HepG2 (cell line): ENCODE results near the gene DCAF7. TPM values are rescaled to one million over a fixed set of nuclear protein-coding genes. Genes with fewer than 3 reads are reported as not detected.

Experiments
- ATRX ChIP-seq: sonication (generic); formaldehyde crosslinking; IDR thresholded peaks from 2 replicates; pipeline ENCODE4 v1.4.0; 2020; ENCODE audit warnings: missing genetic modification reagents, borderline replicate concordance
- CBX5 ChIP-seq: sonication (generic); formaldehyde crosslinking; IDR thresholded peaks from 2 replicates; pipeline ENCODE4 v1.4.0; 2020; ENCODE audit warnings: missing genetic modification reagents, borderline replicate concordance
- CENPT ChIP-seq: sonication (generic); formaldehyde crosslinking; IDR thresholded peaks from 2 replicates; pipeline ENCODE4 v1.8.0; 2022; ENCODE audit warnings: low read depth, mild to moderate bottlenecking, moderate library complexity, missing genetic modification reagents
- E2F2 ChIP-seq: sonication (generic); formaldehyde crosslinking; IDR thresholded peaks from 2 replicates; pipeline ENCODE4 v1.4.0; 2020; ENCODE audit warnings: missing genetic modification reagents, borderline replicate concordance
- GTF3A ChIP-seq: sonication (generic); formaldehyde crosslinking; conservative IDR thresholded peaks from 2 replicates; pipeline ENCODE4 v1.4.0; 2020; ENCODE audit warnings: mild to moderate bottlenecking, missing genetic modification reagents
- HMG20B ChIP-seq: conservative IDR thresholded peaks from 2 replicates; pipeline ENCODE4 v1.6.1; 2016; ENCODE audit warnings: missing genetic modification reagents, missing compliant biosample characterization
- HNF1B ChIP-seq: sonication (generic); formaldehyde crosslinking; IDR thresholded peaks from 2 replicates; pipeline ENCODE4 v1.5.1; 2020; ENCODE audit warnings: mild to moderate bottlenecking, moderate library complexity, missing genetic modification reagents
- MZF1 ChIP-seq: sonication (generic); formaldehyde crosslinking; IDR thresholded peaks from 2 replicates; pipeline ENCODE4 v1.8.1; 2023; ENCODE audit warnings: mild to moderate bottlenecking, missing genetic modification reagents, borderline replicate concordance
- NFE2L1 ChIP-seq: sonication (generic); formaldehyde crosslinking; IDR thresholded peaks from 2 replicates; pipeline ENCODE4 v1.4.0; 2020; ENCODE audit warnings: missing genetic modification reagents, mild to moderate bottlenecking, borderline replicate concordance
- NKX3-1 ChIP-seq: sonication (generic); formaldehyde crosslinking; IDR thresholded peaks from 2 replicates; pipeline ENCODE4 v1.5.0; 2020; ENCODE audit warnings: missing genetic modification reagents
- POLR2AphosphoS2 ChIP-seq: IDR thresholded peaks from 2 replicates; pipeline ENCODE4 v1.6.1; 2011; ENCODE audit warnings: low read depth, low read length, improper control_type of control experiment
- PTBP1 ChIP-seq: fragments of 200-400 bp; formaldehyde crosslinking; IDR thresholded peaks from 2 replicates; pipeline ENCODE4 v1.6.1; 2018; ENCODE audit warnings: low read length, low read depth; ENCODE audit not compliant: poor library complexity, severe bottlenecking
- RAD51 ChIP-seq: fragments of 450-650 bp; IDR thresholded peaks from 2 replicates; pipeline ENCODE4 v1.6.1; 2016; ENCODE audit warnings: borderline replicate concordance
- SMC3 ChIP-seq: IDR thresholded peaks from 2 replicates; pipeline ENCODE4 v1.6.1; 2011; ENCODE audit warnings: low read length, improper control_type of control experiment
- THRA ChIP-seq: sonication (generic); formaldehyde crosslinking; IDR thresholded peaks from 2 replicates; pipeline ENCODE4 v1.4.0; 2020; ENCODE audit warnings: missing genetic modification reagents, borderline replicate concordance
- ZBTB42 ChIP-seq: sonication (generic); formaldehyde crosslinking; IDR thresholded peaks from 2 replicates; pipeline ENCODE4 v1.5.0; 2020; ENCODE audit warnings: mild to moderate bottlenecking, missing genetic modification reagents
- ZNF264 ChIP-seq: sonication (generic); formaldehyde crosslinking; IDR thresholded peaks from 2 replicates; pipeline ENCODE4 v1.4.0; 2020; ENCODE audit warnings: missing genetic modification reagents
- ZNF280D ChIP-seq: sonication (generic); formaldehyde crosslinking; IDR thresholded peaks from 2 replicates; pipeline ENCODE4 v1.5.1; 2020; ENCODE audit warnings: mild to moderate bottlenecking, missing genetic modification reagents
- ZNF326 ChIP-seq: sonication (generic); formaldehyde crosslinking; IDR thresholded peaks from 2 replicates; pipeline ENCODE4 v1.4.0; 2020; ENCODE audit warnings: missing genetic modification reagents, borderline replicate concordance
- ZNF75D ChIP-seq: sonication (generic); formaldehyde crosslinking; IDR thresholded peaks from 2 replicates; pipeline ENCODE4 v1.8.1; 2023; ENCODE audit warnings: missing genetic modification reagents, mild to moderate bottlenecking, borderline replicate concordance
- ZNF782 ChIP-seq: sonication (generic); formaldehyde crosslinking; IDR thresholded peaks from 2 replicates; pipeline ENCODE4 v1.4.0; 2020; ENCODE audit warnings: missing genetic modification reagents, mild to moderate bottlenecking, borderline replicate concordance
- ZNF850 ChIP-seq: sonication (generic); formaldehyde crosslinking; conservative IDR thresholded peaks from 2 replicates; pipeline ENCODE4 v1.9.0; 2021; ENCODE audit warnings: mild to moderate bottlenecking, missing genetic modification reagents
- polyA plus RNA-seq, 8 experiments: library from polyadenylated mRNA; depleted of rRNA in 3 of 8; stranded (reverse) in 7 of 8; unstranded in 1 of 8; fragments of >200 nt; fragmentation: Illumina TruSeq in 4 of 8; extraction: Trizol in 4 of 8; gene quantifications; 2 replicates each; pipeline versions ENCODE4 v1.2.1 to v1.2.3, GENCODE V29; 2011 to 2016; ENCODE audit warnings: low read depth in 4 of 8, missing spikeins in 1 of 8, mixed read lengths in 1 of 8; ENCODE audit not compliant: insufficient read depth in 1 of 8
- total RNA-seq, 5 experiments: library from RNA; depleted of rRNA; stranded (reverse); fragments of >200 nt; fragmentation: Illumina TruSeq; extraction: Trizol; gene quantifications; 2 replicates each; pipeline ENCODE4 v1.2.3, GENCODE V29; 2016; ENCODE audit warnings: low read depth in 1 of 5

The DCAF7 gene
- total and polyA plus RNA-seq, 2 of the 13 experiments (the other 11 are each of a cell fraction or from before 2014, with no cell fraction given), result 55.2 to 73.4 TPM

GRCh38 chr17:63531022-63531965, 19.0 kb upstream of the DCAF7 start (continued):
- TF ChIP-seq ZNF280D (CRISPR knock-in tag) (peak; percentile 74), PTBP1 (no peak), MZF1 (CRISPR knock-in tag) (0 out of 2 replicates have a peak, but pooled peaks have one; percentile 40), ATRX (CRISPR knock-in tag) (no peak), ZBTB42 (CRISPR knock-in tag) (no peak), HMG20B (CRISPR knock-in tag) (peak; percentile 73), THRA (CRISPR knock-in tag) (peak; percentile 92; the same call in 1 of the 2 replicates), RAD51 (no peak), GTF3A (0 out of 2 replicates have a peak, but pooled peaks have one; percentile 81), CENPT (CRISPR knock-in tag) (no peak), HNF1B (CRISPR knock-in tag) (peak; percentile 97), ZNF264 (CRISPR knock-in tag) (peak; percentile 83; the same call in 1 of the 2 replicates), E2F2 (CRISPR knock-in tag) (no peak), ZNF75D (CRISPR knock-in tag) (no peak), CBX5 (CRISPR knock-in tag) (peak; percentile 70; the same call in 1 of the 2 replicates), ZNF326 (CRISPR knock-in tag) (no peak), NFE2L1 (CRISPR knock-in tag) (no peak), POLR2AphosphoS2 (no peak), ZNF850 (CRISPR knock-in tag) (0 out of 2 replicates have a peak, but pooled peaks have one; percentile 70), SMC3 (peak; percentile 51), NKX3-1 (CRISPR knock-in tag) (no peak), ZNF782 (peak; percentile 79; the same call in 1 of the 2 replicates)
